Right cardiac atrium (tissue), 5 donors: ENCODE data around the gene DGKG. TPM values are rescaled to one million over a fixed set of nuclear protein-coding genes. Genes with fewer than 3 reads are reported as not detected.
A peak's percentile ranks its signal among the peaks of the same experiment; 100 is the strongest.

Experiments
- ATAC-seq, 2 donors: fragments of 200-7000 bp; cut with Tn5 transposase; one replicate each; pipeline versions ENCODE4 v1.8.0 to v1.9.1; 2020; ENCODE audit warnings: moderate library complexity in 2 of 2, mild to moderate bottlenecking in 1 of 2
- DNase-seq, 3 donors: peaks; one replicate each; pipeline ENCODE4 v3.0.0-alpha.2; 2020
- H3K27ac ChIP-seq: one replicate; pipeline ENCODE4 v1.5.1; 2013; ENCODE audit warnings: mild to moderate bottlenecking, low read length, control low read depth, moderate library complexity
- H3K27me3 ChIP-seq: one replicate; pipeline ENCODE4 v1.6.1; 2013; ENCODE audit not compliant: control insufficient read depth, insufficient read depth
- H3K4me1 ChIP-seq: one replicate; pipeline ENCODE4 v1.6.1; 2013; ENCODE audit warnings: low read length; ENCODE audit not compliant: control insufficient read depth, insufficient read depth
- H3K4me3 ChIP-seq: one replicate; pipeline ENCODE4 v1.5.1; 2013; ENCODE audit warnings: low read length, control low read depth
- H3K9me3 ChIP-seq: one replicate; pipeline ENCODE4 v1.6.1; 2013; ENCODE audit warnings: low read length; ENCODE audit not compliant: control insufficient read depth
- WGBS: extraction: QIAGEN DNeasy Blood & Tissue Kit; methylation state at CpG from one replicate; pipeline ENCODE4 v1.1.7; 2013; 5-methylcytosine and 5-hydroxymethylcytosine counted together
- intact Hi-C, 4 donors: fragments of 100-400 bp; cut with DNase I; formaldehyde crosslinking; loops; one replicate each; pipeline versions ENCODE4 v1.11.0 to v1.14.0; 2022 to 2023
- long read RNA-seq, 4 donors: library from polyadenylated mRNA; unstranded; transcript quantifications; one replicate each; pipeline ENCODE4 v2.0.0, GENCODE V29; 2020 to 2021
- polyA plus RNA-seq: library from polyadenylated mRNA; stranded (reverse); fragments of 200-250 nt; gene quantifications from one replicate; pipeline ENCODE4 v1.2.3, GENCODE V29; 2013
- total RNA-seq, 4 donors: library from RNA; stranded (reverse); fragmentation: NEBNext Ultra II Directional; extraction: Animal tissue kit (Norgen Biotek cat#: 25700); gene quantifications; one replicate each; pipeline ENCODE4 v1.2.1, GENCODE V29; 2021
- donor health status: healthy with polysubstance abuse.
- donor health status: DM: no; HTN: yes; CAD: no.
- donor health status: DM: no; HTN: no; CAD: no.
- donor health status: DM: no; HTN: yes; CAD: no; lungs with severe emphysema.
- donor health status: DM: yes; HTN: yes; CAD: no.

Gene DGKG
- total RNA-seq (10 to 100 TPM; 10.8 to 23.6 (median 17.9) TPM), polyA plus RNA-seq (4.5 TPM)
- long read RNA-seq, donor 1, full-length matches to known transcripts: 13 of 27 reads
- long read RNA-seq, donor 1, partial matches to known transcripts: 9 of 27 reads
- long read RNA-seq, donor 1, other reads (novel, unspliced or antisense): 5 of 27 reads
- long read RNA-seq, donor 2, partial matches to known transcripts: 1 of 7 reads
- long read RNA-seq, donor 2, other reads (novel, unspliced or antisense): 2 of 7 reads
- long read RNA-seq, donor 3, transcript DGKG-211 (6 exons, 609 nt): major isoform, 13 of 38 reads
- long read RNA-seq, donor 3, partial matches to known transcripts: 11 of 38 reads
- long read RNA-seq, donor 3, other reads (novel, unspliced or antisense): 12 of 38 reads
- long read RNA-seq, donor 4, full-length matches to known transcripts: 5 of 9 reads
- long read RNA-seq, donor 4, partial matches to known transcripts: 2 of 9 reads
- long read RNA-seq, donor 4, other reads (novel, unspliced or antisense): 2 of 9 reads

DNA sequence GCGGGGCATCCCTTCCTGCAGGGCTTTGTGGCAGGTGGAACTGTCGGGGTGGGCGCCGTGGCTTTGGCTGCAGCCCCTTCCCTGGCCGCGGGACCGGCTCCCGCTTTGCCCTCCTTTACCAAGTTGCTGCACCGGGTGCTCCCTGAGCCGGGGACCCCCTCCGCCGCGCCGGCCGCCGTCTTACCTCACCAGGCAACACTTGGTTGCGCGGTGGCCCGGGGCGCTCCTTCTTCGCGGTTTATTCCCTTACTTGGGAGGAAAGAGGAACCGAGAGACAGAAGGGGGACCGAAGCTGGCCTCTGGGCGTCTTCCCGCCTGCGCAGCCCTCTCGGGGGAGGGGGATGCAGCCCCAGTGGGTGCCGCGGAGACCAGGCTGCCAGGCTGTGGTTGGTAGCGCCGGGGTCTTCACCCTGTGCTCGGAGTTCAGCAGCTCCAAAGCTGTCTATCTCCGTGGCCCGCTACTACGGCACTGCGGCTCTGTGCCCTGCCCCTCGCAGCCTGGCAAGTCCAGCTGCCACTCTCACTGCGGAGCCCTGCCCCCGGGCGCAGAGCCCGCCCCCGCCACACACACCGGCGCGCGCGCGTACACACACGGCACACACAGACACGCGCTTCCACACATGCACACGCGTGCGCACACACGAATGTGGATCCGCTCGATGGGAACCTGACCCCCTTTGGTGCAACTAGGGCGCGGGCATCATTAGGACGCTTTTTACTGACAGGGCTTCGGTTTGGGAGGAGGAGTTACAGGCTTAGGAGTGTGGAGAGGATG lies at the start of gene DGKG:
TSS of gene DGKG (minus strand) at position 473 of the 775 bp plus-strand sequence. CDS start 41,775 bp downstream, outside the sequence.
- DNase-seq (peak; percentile 34 to 81 (median 80)), ATAC-seq (peak; percentile 79 to 86)
- Histone ChIP-seq H3K4me3 (peak within 1 kb of the TSS; percentile 47), H3K27ac (no peak within 1 kb of the TSS), H3K4me1 (peaks cover 2% of the 10 kb centered on the region), H3K9me3 (no peaks in the 10 kb centered on the region), H3K27me3 (no peaks in the 10 kb centered on the region)
- WGBS: 2% methylated on average over 62 of the region's 62 CpGs
- intact Hi-C loops: no loop called here

- no peak for ATAC-seq
- 93% methylated on average over 2 of the region's 2 CpGs for WGBS
- H3K4me1 ChIP-seq: peaks cover 5% of the 10 kb centered on the region
Observed at GRCh38 chr3:186411089-186411488, 49.1 kb upstream of the DGKG start.

DNA sequence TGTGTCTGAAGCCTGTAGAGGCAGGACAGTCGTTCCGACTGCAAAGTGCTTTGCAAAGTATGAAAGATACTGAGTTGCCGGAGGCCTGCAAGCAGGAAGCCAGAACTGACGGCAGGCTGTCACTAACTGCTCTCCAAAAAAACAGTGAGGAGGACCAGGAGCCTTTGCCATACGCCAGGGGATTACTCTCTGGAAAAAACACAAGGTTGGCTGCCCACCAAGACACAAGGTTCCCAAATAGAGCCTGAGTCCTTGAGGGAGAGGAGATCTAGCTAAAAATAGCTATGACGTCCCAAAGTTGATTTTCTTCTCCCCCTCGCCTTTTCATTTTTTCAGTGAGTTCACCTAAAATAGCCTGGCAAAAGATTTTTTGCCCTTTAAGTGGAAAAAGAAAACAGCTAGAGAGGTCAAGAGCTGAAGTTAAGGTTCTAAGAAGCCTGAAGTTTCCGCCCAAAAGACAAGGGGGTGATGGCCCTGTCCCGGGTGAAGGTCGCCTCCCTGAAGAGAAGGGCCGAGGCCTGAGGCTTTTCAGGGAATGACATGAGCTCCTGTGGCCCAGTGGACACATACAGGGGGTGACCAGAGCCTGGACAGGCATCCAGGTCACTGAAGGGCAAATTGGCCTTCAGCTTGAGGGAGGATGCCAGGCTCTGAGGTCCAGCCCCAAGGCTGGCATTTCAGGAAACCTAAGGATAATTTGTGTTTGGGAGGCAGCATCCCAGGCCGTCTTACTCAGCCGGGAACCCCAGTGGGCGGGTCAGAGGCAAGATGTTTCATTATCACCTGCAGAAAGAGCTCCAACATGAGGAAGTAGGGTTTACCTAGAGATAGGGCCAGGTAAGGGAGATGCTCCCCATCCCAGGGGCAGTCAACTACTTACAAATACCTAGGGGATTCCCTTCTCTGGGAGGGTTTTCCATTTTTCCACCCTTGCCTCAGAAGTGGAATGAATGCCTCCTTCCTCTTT lies 44.9 kb upstream of the DGKG start:
- Histone ChIP-seq H3K9me3 (no peaks in the 10 kb centered on the region), H3K27me3 (no peaks in the 10 kb centered on the region), H3K4me3 (no peak overlapping the region), H3K4me1 (peaks cover 7% of the 10 kb centered on the region), H3K27ac (peak overlapping the region; percentile 85)
- ATAC-seq (peak; percentile 89 to 91), DNase-seq (peak; percentile 55 to 79 (median 69))
- WGBS: 41% methylated on average over 14 of the region's 14 CpGs
- intact Hi-C loops: no loop called here

More at GRCh38 chr3:186411089-186411488, 49.1 kb upstream of the DGKG start:
- Histone ChIP-seq H3K4me3 (no peak overlapping the region), H3K9me3 (no peaks in the 10 kb centered on the region), H3K27ac (no peak overlapping the region), H3K27me3 (no peaks in the 10 kb centered on the region)
- intact Hi-C loops: no loop called here
- no peak for DNase-seq

DNA sequence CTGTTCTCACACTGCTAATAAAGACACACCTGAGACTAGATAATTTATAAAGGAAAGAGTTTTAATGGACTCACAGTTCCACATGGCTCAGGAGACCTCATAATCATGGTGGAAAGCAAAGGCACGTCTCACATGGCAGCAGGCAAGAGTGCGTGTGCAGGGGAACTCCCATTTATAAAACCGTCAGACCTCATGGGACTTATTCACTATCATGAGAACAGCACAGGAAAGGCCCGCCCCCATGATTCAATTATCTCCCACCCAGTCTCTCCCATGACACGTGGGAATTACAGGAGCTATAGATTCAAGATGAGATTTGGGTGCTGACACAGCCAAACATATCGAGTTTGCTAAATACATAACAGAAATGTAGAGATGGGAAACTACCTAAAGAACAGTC lies 39.5 kb upstream of the DGKG start:
- Histone ChIP-seq H3K27ac (no peak overlapping the region), H3K27me3 (no peaks in the 10 kb centered on the region), H3K4me3 (no peak overlapping the region), H3K4me1 (peaks cover 7% of the 10 kb centered on the region), H3K9me3 (no peaks in the 10 kb centered on the region)
- 65% methylated on average over 6 of the region's 6 CpGs for WGBS
- intact Hi-C loops: no loop called here
- DNase-seq (no peak), ATAC-seq (no peak)

- H3K4me3 ChIP-seq: no peak overlapping the region
- ATAC-seq: no peak
- no peak overlapping the region for H3K27ac ChIP-seq
- H3K9me3 ChIP-seq: no peaks in the 10 kb centered on the region
- no peaks in the 10 kb centered on the region for H3K27me3 ChIP-seq
- no peak for DNase-seq
- intact Hi-C loops: no loop called here
- H3K4me1 ChIP-seq: peaks cover 4% of the 10 kb centered on the region
Observed at GRCh38 chr3:186400662-186401061, 38.6 kb upstream of the DGKG start.

- DNase-seq: no peak
- H3K27me3 ChIP-seq: no peaks in the 10 kb centered on the region
- H3K9me3 ChIP-seq: no peaks in the 10 kb centered on the region
- intact Hi-C loops: no loop called here
- 91% methylated on average over 1 of the region's 1 CpG for WGBS
- no peak overlapping the region for H3K27ac ChIP-seq
- no peak for ATAC-seq
- no peak overlapping the region for H3K4me3 ChIP-seq
- H3K4me1 ChIP-seq: peaks cover under 1% of the 10 kb centered on the region
Observed at GRCh38 chr3:186400026-186400425, 38.0 kb upstream of the DGKG start.

DNA sequence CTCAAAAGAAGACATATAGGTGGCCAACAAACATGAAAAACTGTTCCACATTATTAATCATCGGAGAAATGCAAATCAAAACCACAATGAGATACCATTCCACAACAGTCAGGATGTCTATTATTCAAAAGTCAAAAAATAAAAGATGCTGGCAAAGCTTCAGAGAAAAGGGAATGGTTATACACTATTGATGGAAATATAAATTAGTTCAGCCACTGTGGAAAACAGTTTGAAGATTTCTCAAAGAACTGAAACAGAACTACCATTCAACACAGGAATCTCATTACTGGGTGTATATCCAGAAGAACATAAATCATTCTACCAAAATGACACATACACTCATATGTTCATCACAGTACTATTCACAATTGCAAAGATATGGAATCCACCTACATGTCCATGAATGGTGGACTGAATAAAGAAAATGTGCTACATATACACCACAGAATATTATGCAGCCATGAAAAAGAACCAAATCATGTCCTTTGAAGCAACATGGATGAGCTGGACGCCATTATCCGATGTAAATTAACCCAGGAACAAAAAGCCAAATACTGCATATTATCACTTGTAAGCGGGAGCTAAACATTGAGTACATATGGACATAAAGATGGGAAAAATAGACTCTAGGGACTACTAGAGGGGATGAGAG lies 32.7 kb upstream of the DGKG start:
- ATAC-seq: no peak
- no peak overlapping the region for H3K27ac ChIP-seq
- H3K27me3 ChIP-seq: no peaks in the 10 kb centered on the region
- H3K4me3 ChIP-seq: no peak overlapping the region
- WGBS: 86% methylated on average over 4 of the region's 4 CpGs
- intact Hi-C loops: no loop called here
- H3K9me3 ChIP-seq: no peaks in the 10 kb centered on the region
- H3K4me1 ChIP-seq: no peaks in the 10 kb centered on the region
- no peak for DNase-seq

GRCh38 chr3:186386883-186387560 lies 25.0 kb upstream of the DGKG start:
- WGBS: 85% methylated on average over 4 of the region's 4 CpGs
- no peak for DNase-seq
- intact Hi-C loops: no loop called here
- ATAC-seq: no peak
- Histone ChIP-seq H3K9me3 (no peaks in the 10 kb centered on the region), H3K4me3 (no peak overlapping the region), H3K4me1 (peaks cover 3% of the 10 kb centered on the region), H3K27ac (no peak overlapping the region), H3K27me3 (no peaks in the 10 kb centered on the region)

- intact Hi-C loops: no loop called here
Observed at GRCh38 chr3:186385856-186386602, 24.0 kb upstream of the DGKG start.

More at GRCh38 chr3:186385856-186386602, 24.0 kb upstream of the DGKG start:
- ATAC-seq: no peak
- no peak overlapping the region for H3K4me3 ChIP-seq
- H3K27ac ChIP-seq: no peak overlapping the region
- no peaks in the 10 kb centered on the region for H3K27me3 ChIP-seq
- no peak for DNase-seq
- H3K9me3 ChIP-seq: no peaks in the 10 kb centered on the region
- 76% methylated on average over 5 of the region's 5 CpGs for WGBS
- peaks cover 3% of the 10 kb centered on the region for H3K4me1 ChIP-seq
